DOHH2 (cell line): ENCODE results near the gene NDRG2.

Source experiments
- H3F3A ChIP-seq: fragments of 200-600 bp; sonication (generic), shearing (Covaris generic); 2 replicates; pipeline ENCODE4 v1.6.0; 2016; ENCODE audit warnings: antibody characterized with exemption, mild to moderate bottlenecking; ENCODE audit not compliant: control insufficient read depth, insufficient read depth
- H3K27ac ChIP-seq: fragments of 200-600 bp; sonication (generic); 2 replicates; pipeline ENCODE4 v1.5.1; 2014; ENCODE audit warnings: low read depth, mild to moderate bottlenecking, low read length, moderate library complexity
- H3K27me3 ChIP-seq: fragments of 200-600 bp; sonication (generic); 2 replicates; pipeline ENCODE4 v1.6.1; 2014; ENCODE audit warnings: mild to moderate bottlenecking, low read length, mixed read lengths; ENCODE audit not compliant: control insufficient read depth
- H3K36me3 ChIP-seq: fragments of 200-600 bp; sonication (generic); 2 replicates; pipeline ENCODE4 v1.6.1; 2014; ENCODE audit warnings: mild to moderate bottlenecking, low read length, moderate library complexity, mixed read lengths; ENCODE audit not compliant: control insufficient read depth
- H3K4me1 ChIP-seq: fragments of 200-600 bp; sonication (generic); 2 replicates; pipeline ENCODE4 v1.6.1; 2014; ENCODE audit warnings: mild to moderate bottlenecking, low read length, mixed read lengths; ENCODE audit not compliant: control insufficient read depth
- H3K4me2 ChIP-seq: fragments of 200-600 bp; sonication (generic); 2 replicates; pipeline ENCODE4 v1.6.0; 2014; ENCODE audit warnings: mild to moderate bottlenecking, low read length, moderate library complexity
- H3K4me3 ChIP-seq: fragments of 200-600 bp; sonication (generic); 2 replicates; pipeline ENCODE4 v1.5.1; 2014; ENCODE audit warnings: mild to moderate bottlenecking, low read length, mixed read lengths
- H3K79me2 ChIP-seq: fragments of 200-600 bp; sonication (generic); 2 replicates; pipeline ENCODE4 v1.6.1; 2014; ENCODE audit warnings: mild to moderate bottlenecking, low read length, mixed read lengths; ENCODE audit not compliant: control insufficient read depth
- H3K9me2 ChIP-seq: fragments of 200-600 bp; sonication (generic); replicated peaks from 2 replicates; pipeline ENCODE4 v1.6.1; 2014; ENCODE audit warnings: mild to moderate bottlenecking, low read length, mixed read lengths; ENCODE audit not compliant: control insufficient read depth
- H3K9me3 ChIP-seq: fragments of 200-600 bp; sonication (generic); 2 replicates; pipeline ENCODE4 v1.6.1; 2014; ENCODE audit warnings: antibody characterized with exemption, low read length, mixed read lengths; ENCODE audit not compliant: control insufficient read depth, insufficient read depth
- H4K20me1 ChIP-seq: fragments of 200-600 bp; sonication (generic); 2 replicates; pipeline ENCODE4 v1.6.0; 2014; ENCODE audit warnings: low read depth, mild to moderate bottlenecking, antibody characterized with exemption, low read length, moderate library complexity; ENCODE audit not compliant: control insufficient read depth, insufficient read depth
- EZH2phosphoT487 ChIP-seq: fragments of 200-600 bp; sonication (generic); IDR thresholded peaks from 2 replicates; pipeline ENCODE4 v1.6.1; 2017; ENCODE audit warnings: borderline replicate concordance, mild to moderate bottlenecking, antibody characterized with exemption, low read length, moderate library complexity, mixed read lengths
- TF ChIP-seq, protein P1 (sequence below): fragments of 200-600 bp; sonication (generic); IDR thresholded peaks from one replicate; pipeline ENCODE4 v1.5.1; 2014; ENCODE audit warnings: antibody characterized with exemption, mild to moderate bottlenecking, low read depth, low read length; ENCODE audit not compliant: poor library complexity, severe bottlenecking

NDRG2 gene

DNA sequence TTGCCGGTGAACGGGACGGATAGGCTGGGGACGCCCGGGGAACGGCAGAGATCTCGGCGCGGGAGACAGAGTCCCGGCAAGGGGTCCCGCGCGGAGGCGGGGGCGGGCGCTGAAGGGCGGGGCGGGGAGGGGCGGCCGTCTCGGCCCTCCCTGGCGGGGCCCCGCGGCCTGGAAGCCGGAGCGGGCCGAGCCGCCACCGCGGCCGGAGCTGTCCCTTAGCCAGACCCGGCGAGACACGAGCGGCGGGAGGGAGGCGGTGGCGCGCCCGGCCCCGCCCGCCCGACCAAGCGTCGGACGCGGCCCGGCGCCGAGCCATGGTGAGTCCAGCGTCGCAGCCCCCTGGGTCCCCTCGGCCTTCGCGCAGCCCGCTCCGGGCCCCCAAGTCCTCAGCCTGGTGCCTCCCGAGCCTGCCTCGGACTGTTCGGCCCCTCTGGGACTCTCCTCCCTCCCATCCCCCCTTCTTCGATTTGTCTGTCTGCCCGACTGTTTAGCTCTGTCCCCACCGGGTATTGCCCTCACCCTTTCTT, 45.3 kb upstream of the NDRG2 start, which contains the start of gene ARHGEF40:
Gene ARHGEF40 (plus strand): TSS at position 222 of the 527 bp plus-strand sequence. CDS start 93 bp downstream, at position 315.
- Histone ChIP-seq H3K4me1 (peaks cover 46% of the 10 kb centered on the region), H3K9me3 (no peaks in the 10 kb centered on the region), H3K4me3 (peak within 1 kb of the TSS; percentile 67), H3F3A (peaks cover 8% of the 10 kb centered on the region; the same call in 1 of the 2 replicates), H4K20me1 (no peaks in the 10 kb centered on the region), H3K9me2 (no peaks in the 10 kb centered on the region), H3K27ac (no peak within 1 kb of the TSS), H3K79me2 (no peaks in the 10 kb centered on the region), H3K36me3 (no peaks in the 10 kb centered on the region), H3K27me3 (peaks cover 56% of the 10 kb centered on the region), H3K4me2 (peak within 1 kb of the TSS; percentile 89)
- TF ChIP-seq, protein P1, sequence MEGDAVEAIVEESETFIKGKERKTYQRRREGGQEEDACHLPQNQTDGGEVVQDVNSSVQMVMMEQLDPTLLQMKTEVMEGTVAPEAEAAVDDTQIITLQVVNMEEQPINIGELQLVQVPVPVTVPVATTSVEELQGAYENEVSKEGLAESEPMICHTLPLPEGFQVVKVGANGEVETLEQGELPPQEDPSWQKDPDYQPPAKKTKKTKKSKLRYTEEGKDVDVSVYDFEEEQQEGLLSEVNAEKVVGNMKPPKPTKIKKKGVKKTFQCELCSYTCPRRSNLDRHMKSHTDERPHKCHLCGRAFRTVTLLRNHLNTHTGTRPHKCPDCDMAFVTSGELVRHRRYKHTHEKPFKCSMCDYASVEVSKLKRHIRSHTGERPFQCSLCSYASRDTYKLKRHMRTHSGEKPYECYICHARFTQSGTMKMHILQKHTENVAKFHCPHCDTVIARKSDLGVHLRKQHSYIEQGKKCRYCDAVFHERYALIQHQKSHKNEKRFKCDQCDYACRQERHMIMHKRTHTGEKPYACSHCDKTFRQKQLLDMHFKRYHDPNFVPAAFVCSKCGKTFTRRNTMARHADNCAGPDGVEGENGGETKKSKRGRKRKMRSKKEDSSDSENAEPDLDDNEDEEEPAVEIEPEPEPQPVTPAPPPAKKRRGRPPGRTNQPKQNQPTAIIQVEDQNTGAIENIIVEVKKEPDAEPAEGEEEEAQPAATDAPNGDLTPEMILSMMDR: no peak
- no peak for TF ChIP-seq EZH2phosphoT487

DNA sequence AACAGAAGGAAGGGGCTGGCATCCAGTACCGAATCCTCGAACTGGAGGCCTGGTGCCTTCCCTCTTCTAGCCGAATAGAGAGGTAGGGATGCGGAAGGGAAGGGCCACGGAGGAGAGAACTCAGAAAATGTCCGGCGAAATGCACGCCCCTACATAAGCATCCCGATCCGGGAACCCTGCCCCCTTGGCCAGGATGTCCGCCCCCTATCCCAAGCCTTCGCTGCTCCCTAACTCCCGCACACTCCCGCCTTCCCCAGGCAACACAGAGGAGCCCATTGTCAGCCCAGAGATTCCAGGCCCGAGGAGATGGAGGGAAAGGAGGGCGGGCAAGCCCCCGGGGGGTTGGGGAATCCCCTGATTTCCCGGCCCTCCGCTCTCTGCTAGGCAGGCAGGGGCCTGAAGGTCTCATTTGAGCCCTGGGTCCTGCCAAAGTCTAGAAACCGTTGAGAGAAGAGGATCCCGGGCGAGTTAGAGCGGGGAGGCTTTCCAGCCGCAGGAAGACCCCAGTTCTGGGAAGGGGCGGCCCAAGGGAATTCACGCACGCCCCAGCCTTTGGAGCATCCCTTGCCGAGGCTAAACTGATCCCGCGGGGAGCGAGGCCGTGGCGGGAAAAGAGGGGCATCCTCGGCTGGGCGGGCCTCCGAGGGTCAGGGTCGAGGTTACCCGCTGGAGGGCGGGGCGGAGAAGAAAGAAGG, 44.7 kb upstream of the NDRG2 start:
- no peaks in the 10 kb centered on the region for H3K9me2 ChIP-seq
- H3K27me3 ChIP-seq: peaks cover 60% of the 10 kb centered on the region
- H3K9me3 ChIP-seq: no peaks in the 10 kb centered on the region
- H3K27ac ChIP-seq: no peak overlapping the region
- H3K4me2 ChIP-seq: peak overlapping the region; percentile 89
- H3K4me1 ChIP-seq: peaks cover 46% of the 10 kb centered on the region
- H3F3A ChIP-seq: peaks cover 8% of the 10 kb centered on the region; the same call in 1 of the 2 replicates
- no peaks in the 10 kb centered on the region for H3K36me3 ChIP-seq
- no peaks in the 10 kb centered on the region for H4K20me1 ChIP-seq
- peak; percentile 92; the same call in 1 of the 2 replicates for TF ChIP-seq EZH2phosphoT487
- TF ChIP-seq, protein P1: no peak
- no peaks in the 10 kb centered on the region for H3K79me2 ChIP-seq
- H3K4me3 ChIP-seq: peak overlapping the region; percentile 67

DNA sequence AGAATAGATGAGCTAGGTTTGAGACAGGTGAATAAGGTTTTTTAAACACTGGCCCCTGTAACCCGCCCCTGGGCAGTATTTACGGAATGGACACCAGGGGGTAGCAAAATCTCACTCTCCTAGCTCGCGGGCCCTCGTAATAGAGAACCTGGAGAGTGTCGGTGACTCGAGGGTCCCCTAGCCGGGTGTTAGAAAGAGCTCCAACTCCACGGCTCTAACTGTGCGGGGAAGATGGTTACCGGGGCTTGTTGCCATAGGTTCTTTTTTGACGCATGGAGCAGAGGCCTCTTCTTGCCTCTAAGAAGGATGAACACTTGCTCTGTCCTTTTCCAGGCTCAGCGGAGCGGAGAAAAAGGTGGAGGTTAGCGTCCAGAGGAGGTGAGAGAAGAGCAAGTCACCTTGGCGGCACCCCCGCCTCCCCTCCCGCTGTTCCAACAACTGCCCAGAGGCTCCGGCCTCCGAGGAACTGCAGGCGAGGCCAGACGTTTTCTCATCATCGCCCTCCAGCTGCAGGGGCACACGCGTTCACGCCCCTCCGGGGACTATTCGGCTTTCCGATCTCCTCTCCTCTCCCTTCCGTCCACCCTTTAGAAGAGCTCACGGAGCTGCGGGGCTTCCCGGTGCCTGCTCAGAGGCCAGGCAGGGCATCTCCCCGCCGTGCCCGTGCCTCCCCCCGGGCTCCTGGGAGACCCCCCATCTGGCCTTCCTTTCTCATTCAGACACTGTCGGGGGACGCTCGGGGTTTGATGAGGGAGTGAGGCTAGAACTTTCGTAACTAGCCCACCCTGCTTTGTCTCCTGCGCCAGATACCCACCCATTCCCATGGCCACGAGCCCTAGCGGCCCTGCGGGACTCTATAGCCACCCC, 43.9 kb upstream of the NDRG2 start:
- Histone ChIP-seq H3K4me3 (no peak overlapping the region), H3K27ac (no peak overlapping the region), H3K4me2 (peak overlapping the region; percentile 10)

More for the DNA sequence above, 43.9 kb upstream of the NDRG2 start:
- H3K9me3 ChIP-seq: no peaks in the 10 kb centered on the region
- no peaks in the 10 kb centered on the region for H3K36me3 ChIP-seq
- H3K4me1 ChIP-seq: peaks cover 46% of the 10 kb centered on the region
- no peaks in the 10 kb centered on the region for H3K9me2 ChIP-seq
- TF ChIP-seq, protein P1: peak; percentile 58
- peak; percentile 89; the same call in 1 of the 2 replicates for TF ChIP-seq EZH2phosphoT487
- H3K27me3 ChIP-seq: peaks cover 64% of the 10 kb centered on the region
- no peaks in the 10 kb centered on the region for H3K79me2 ChIP-seq
- H3F3A ChIP-seq: peaks cover 8% of the 10 kb centered on the region; the same call in 1 of the 2 replicates
- no peaks in the 10 kb centered on the region for H4K20me1 ChIP-seq
